ENCODE data around the gene GRB14.

GRB14 gene

GRCh38 chr2:164617466-164617865 is 3.8 kb downstream of the GRB14 start:
- H3K4me3 ChIP-seq (ENCODE audit: low read depth, low read length): no peak overlapping the region

DNA sequence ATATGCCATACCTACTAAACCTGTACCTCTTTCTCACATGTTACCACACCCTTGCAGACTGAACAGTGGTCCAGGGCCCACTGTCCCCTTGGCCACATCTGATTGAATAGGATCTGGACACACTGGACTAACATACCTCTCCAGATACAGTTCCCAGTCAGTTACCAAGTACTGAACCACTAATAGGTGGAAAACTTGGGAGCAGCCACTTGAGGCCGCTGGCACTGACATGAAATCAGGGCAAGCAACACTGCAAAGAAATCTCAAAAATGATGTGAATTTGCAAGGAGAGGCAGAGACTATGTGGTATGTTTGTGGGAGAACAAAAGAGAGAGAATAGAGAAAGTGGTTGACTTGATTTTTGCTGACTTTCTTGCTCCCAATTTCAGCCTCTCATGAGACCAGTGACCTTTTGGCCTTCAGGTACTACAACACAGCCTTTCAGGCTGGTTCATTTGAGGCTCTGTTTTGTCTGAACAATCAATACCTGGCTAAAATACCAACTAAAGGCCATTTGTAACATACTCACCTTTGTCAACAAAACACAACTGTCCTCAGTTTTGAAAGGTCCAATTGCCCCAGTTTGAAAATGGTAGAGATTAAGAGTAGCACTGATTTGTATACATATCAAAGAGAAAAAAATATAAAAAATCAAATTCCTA is 7.8 kb downstream of the GRB14 start:
- no peak overlapping the region for H3K4me3 ChIP-seq (ENCODE audit: low read depth, low read length)

DNA sequence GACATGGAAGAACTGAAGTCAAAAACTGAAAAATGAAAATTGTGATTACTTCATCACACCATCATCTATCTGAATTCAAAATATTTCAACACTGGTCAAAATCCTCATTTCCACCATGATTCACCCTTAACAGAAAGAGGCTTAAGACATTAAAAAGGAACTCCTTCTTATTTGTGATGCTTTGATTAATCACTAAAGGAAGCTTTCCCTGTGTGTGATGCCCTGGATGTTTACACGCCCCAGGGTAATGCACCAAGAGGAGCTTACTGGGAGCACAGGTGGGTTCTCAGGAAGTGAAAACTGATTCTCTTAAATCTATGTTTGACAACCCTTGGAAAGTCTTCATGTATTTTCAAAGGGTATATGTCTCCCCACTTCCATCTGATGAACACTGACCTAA is 11.5 kb downstream of the GRB14 start:
- no peak overlapping the region for H3K4me3 ChIP-seq (ENCODE audit: low read depth, low read length)

DNA sequence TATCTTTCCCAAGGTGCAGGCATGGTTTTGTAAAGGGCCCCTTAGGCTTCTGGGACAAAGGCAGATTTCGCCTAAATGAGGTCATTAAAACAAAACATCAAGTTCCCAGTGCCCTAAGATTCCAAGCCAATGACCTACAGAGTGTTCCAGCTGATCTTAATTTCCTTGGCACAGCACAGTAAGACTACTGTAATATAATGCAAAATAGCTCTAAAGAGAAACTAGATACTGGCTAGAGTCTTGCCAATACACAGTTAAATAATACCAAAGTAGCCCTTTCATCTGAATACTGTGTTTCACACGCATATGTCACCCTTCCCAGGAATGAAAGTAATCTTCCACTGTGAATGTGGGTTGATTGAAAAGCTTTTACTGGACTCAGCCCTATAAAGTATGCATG is 14.7 kb downstream of the GRB14 start:
- H3K4me3 ChIP-seq (ENCODE audit: low read depth, low read length): no peak overlapping the region

GRCh38 chr2:164605295-164605694 is 16.0 kb downstream of the GRB14 start:
- H3K4me3 ChIP-seq (ENCODE audit: low read depth, low read length): no peak overlapping the region

DNA sequence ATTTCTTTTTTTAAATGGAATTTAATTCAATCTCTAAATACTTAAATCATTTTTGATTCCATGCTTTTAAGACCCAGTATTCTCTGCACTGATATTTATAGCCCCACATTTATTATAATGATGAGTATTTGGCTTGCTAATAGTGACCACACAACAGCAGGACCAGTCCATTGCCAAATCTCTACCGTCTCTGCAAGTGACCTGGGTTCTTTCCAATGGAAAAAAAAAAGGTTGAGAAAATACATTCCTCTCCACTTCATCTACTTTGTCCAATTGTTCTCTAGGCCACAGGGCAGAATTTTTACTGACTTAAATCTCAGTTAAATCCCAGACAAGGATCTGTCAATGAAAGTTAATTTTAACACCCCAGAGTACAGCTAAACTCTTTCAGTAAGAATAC is 20.5 kb downstream of the GRB14 start:
- no peak overlapping the region for H3K4me3 ChIP-seq (ENCODE audit: low read depth, low read length)

DNA sequence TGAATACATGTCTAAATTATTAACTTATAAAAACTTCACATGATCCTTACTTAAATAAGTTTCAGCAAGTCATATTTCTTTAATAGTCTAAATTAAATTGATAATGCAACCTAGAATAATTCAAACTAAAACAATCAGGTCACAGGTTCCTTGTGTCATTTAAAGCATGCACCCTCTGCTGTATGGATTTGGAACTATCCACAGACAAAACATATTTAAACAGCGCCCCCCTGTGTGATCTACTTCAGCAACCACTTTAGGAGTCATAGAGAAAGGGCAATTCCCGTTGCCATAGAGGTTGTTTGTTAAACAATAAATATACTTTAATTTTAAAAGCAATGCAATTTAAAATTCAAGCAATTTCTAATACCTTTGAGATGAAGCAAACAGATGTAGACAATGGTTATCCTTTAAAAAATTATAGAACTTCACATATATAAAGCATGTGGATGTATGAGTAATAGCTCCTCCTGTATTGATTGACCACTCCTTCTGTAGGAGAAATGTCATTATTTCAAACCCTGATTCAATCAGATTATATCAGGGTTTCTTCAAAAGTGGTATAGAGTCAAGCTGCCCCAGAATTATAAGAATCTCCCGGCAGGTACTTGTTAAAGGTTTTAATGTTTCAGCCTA is 21.2 kb downstream of the GRB14 start:
- no peak overlapping the region for H3K4me3 ChIP-seq (ENCODE audit: low read depth, low read length)

- H3K4me3 ChIP-seq (ENCODE audit: low read depth, low read length): no peak overlapping the region
Observed at GRCh38 chr2:164597983-164598382, 23.3 kb downstream of the GRB14 start.

- no peak overlapping the region for H3K4me3 ChIP-seq (ENCODE audit: low read depth, low read length)
Observed at GRCh38 chr2:164595031-164595430, 26.3 kb downstream of the GRB14 start.

DNA sequence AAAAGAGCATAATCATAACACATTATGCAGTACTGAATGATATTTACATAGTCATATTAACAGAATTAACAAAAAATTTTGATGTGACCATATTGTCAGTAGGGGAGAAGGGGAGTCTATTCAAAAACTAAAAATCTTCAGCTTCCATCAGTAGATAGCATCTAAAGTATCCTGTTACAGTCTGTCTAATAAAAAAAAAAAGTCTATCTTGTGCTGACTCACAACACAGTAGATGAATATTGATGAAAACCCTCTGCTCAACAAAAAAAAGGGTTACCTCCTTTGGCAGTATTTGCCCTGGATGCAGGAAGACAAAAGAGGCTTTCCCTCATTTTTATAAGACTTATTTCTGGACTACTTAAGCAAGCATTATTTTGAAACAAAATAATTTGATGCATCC is 27.3 kb downstream of the GRB14 start:
- H3K4me3 ChIP-seq (ENCODE audit: low read depth, low read length): no peak overlapping the region

DNA sequence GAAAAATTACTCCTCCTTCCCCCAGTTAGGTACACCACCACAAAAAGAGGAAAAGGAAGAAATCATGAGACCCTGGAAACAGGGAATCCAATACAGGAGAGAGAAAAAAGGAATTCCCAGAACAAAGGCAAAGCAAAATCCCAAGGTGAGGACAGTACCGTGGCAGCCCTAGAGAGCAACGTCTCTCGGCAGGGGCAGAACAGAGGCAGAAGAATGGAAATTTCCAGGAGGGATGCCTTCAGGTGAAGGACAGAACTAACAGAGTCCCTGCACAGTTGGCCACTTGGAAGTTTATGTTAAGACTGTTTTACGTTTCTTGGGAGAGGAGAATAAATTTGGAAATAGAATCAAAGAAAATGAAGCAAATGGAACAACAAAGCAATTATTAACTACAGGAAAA is 27.7 kb downstream of the GRB14 start:
- no peak overlapping the region for H3K4me3 ChIP-seq (ENCODE audit: low read depth, low read length)

GRCh38 chr2:164589522-164589921 is 31.8 kb downstream of the GRB14 start:
- H3K4me3 ChIP-seq (ENCODE audit: low read depth, low read length): no peak overlapping the region

- H3K4me3 ChIP-seq (ENCODE audit: low read depth, low read length): no peak overlapping the region
Observed at GRCh38 chr2:164581050-164581449, 40.2 kb downstream of the GRB14 start.

DNA sequence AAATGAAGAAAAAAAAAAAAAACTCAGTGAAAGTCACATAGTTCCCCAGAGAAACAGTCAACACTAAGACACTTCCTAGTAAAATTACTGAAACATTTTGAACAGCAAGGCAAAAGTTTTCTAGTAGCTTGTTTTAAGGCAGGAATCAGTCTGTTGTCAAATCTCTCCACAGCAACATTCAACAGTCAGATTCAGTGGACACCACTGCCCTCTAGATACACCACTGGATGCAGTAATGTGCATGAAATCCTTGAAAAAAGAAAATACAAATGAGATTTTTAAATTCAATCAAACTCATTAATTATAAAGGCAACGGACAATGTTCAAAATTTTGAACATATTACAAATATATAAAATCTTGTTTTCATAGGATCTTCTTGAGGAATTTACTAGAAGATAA is 46.4 kb downstream of the GRB14 start:
- no peak overlapping the region for H3K4me3 ChIP-seq (ENCODE audit: low read depth, low read length)

- no peak overlapping the region for H3K4me3 ChIP-seq (ENCODE audit: low read depth, low read length)
Observed at GRCh38 chr2:164570475-164570874, 50.8 kb downstream of the GRB14 start.

- no peak overlapping the region for H3K4me3 ChIP-seq (ENCODE audit: low read depth, low read length)
Observed at GRCh38 chr2:164569378-164569777, 51.9 kb downstream of the GRB14 start.

DNA sequence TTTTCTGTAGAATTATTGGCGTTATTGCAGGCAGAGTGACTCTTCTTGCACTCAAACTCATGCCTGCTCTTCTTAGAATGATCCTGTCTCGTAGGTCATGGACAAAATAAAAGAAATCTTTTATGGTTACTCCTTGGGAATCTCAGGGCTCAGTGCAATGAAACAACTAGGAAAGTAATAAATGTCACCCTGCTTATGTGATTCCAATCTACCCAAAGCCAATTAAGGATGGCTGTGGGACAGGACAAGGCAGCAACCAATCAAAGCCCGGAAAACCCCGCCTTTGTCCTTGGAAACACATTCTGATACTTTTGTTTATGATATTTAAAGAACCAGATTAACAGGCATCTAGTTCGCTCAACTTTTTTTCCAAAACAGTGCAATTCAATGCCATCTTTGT is 53.0 kb downstream of the GRB14 start:
- no peak overlapping the region for H3K4me3 ChIP-seq (ENCODE audit: low read depth, low read length)

DNA sequence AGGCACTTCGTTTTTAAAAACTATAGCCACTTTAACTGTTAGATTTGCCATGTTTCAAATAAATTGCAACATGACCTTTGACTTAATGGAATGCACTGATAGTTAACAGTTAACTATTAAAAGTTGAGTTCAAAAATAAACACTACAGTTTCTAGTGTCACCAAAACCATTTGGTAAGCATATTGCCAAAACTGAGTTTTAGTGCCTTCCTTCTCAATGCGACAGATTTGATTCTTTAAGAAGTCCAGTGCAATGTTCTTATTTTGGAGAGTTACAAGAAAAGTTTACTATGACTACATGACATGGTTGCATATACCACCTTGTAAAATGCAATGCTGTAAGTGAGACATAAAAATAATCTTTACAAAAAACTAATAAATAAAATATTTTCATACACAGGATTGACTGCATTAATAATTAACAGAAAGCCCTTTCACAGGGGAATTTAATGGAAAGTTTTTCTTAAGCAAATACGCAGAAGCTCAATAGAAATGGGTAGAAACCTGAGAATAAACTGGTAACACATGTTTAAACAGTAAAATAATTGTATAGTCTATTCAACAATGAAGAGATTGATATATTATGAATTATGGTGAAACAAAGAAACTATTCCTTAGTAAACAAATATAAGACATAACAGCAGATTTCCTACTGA is 53.8 kb downstream of the GRB14 start:
- no peak overlapping the region for H3K4me3 ChIP-seq (ENCODE audit: low read depth, low read length)

GRCh38 chr2:164565359-164565758 is 55.9 kb downstream of the GRB14 start:
- no peak overlapping the region for H3K4me3 ChIP-seq (ENCODE audit: low read depth, low read length)

GRCh38 chr2:164562666-164563065 is 58.6 kb downstream of the GRB14 start:
- H3K4me3 ChIP-seq (ENCODE audit: low read depth, low read length): no peak overlapping the region

DNA sequence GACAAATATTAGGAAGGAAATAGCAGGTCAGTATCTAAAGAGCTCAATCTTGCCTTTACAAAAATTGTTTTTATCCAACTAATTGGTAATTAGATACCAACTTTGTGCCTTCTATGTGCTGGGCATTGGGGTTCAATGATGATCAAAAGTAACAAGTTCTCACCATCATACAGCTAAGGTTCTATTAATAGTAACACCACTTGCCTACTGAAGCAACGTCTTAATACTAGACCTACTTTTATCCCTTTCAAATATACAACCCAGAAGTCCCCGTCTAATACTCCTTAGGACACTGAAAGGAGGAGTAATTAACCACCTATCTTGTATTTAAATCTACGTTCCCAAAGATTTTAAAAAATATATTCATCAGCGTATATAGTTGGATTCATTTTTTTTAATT is 59.3 kb downstream of the GRB14 start:
- no peak overlapping the region for H3K4me3 ChIP-seq (ENCODE audit: low read depth, low read length)

DNA sequence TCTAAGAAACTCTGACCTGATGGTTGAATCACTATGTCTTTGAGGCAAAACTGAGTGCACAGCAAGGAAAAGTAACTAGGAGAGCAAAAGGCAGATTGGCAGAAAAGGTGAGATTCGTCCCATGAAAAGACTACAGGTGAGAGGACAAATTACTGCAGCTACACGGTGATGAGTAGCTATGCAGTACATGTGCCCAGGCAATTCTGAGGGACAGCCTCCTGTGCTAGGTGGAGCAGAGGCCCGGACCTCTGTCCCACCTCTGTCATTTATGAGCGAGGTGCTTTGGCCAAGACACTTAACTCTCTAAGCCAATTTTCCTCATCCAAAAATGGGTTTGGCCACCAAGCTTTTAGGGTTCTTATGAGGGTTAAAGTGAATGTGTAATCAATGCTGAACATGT is 59.9 kb downstream of the GRB14 start:
- no peak overlapping the region for H3K4me3 ChIP-seq (ENCODE audit: low read depth, low read length)
